ENCODE measurements around the gene HSPB2. TPM values are rescaled to one million over a fixed set of nuclear protein-coding genes. Genes with fewer than 3 reads are reported as not detected.
A peak's percentile ranks its signal among the peaks of the same experiment; 100 is the strongest.

Gene HSPB2
- total RNA-seq = not detected

- ChIA-PET CTCF (no interaction called here), POLR2A (no interaction called here)
- peaks cover 40% of the 10 kb centered on the region for H3K27me3 Mint-ChIP-seq
- H3K4me1 Mint-ChIP-seq (ENCODE audit: low read depth) = no peaks in the 10 kb centered on the region
- intact Hi-C loops (cut with micrococcal nuclease) = no loop called here
- TF ChIP-seq CTCF (IDR thresholded peaks at IDR 0.05) = no peak
- DNase-seq (no peak), ATAC-seq (no peak)
- H3K27ac Mint-ChIP-seq = no peak within 1 kb of the TSS
- no peak within 1 kb of the TSS for H3K4me3 Mint-ChIP-seq
- no peaks in the 10 kb centered on the region for H3K9me3 Mint-ChIP-seq
- H3K36me3 Mint-ChIP-seq (ENCODE audit: low read depth) = no peaks in the 10 kb centered on the region
Measured at GRCh38 chr11:111912535-111912934, at the start of gene HSPB2. TSS of gene HSPB2 (plus strand) at chr11:111912734. CDS start at chr11:111912830, 96 bp downstream.

- ATAC-seq (no peak), DNase-seq (no peak)
- Mint-ChIP-seq H3K36me3 (ENCODE audit: low read depth) (peaks cover 38% of the 10 kb centered on the region), H3K4me3 (peak overlapping the region; percentile 51), H3K4me1 (ENCODE audit: low read depth) (peaks cover 27% of the 10 kb centered on the region), H3K27me3 (no peaks in the 10 kb centered on the region), H3K9me3 (no peaks in the 10 kb centered on the region), H3K27ac (no peak overlapping the region)
- POLR2A ChIA-PET = interaction anchor here (1.1 to 2.8 kb wide), 5 partner anchors 9 to 56 kb away, joined by 3 to 11 read pairs (median 5); partner anchors contain the start of gene CFAP68
- CTCF ChIA-PET = interaction anchor here (0.8 to 2.6 kb wide), 12 partner anchors 9 to 339 kb away, joined by 3 to 22 read pairs (median 4); no protein-coding TSS in a partner anchor
- intact Hi-C loops (cut with micrococcal nuclease) = loop anchor here (10.0 kb wide), 1 partner anchor 215 kb away; the partner anchor contains the start of genes SDHD and TIMM8B
- TF ChIP-seq CTCF (IDR thresholded peaks at IDR 0.05) = no peak
Measured at GRCh38 chr11:111870113-111870512, 42.4 kb upstream of the HSPB2 start.

- intact Hi-C loops (cut with micrococcal nuclease) = loop anchor here (10.0 kb wide), 1 partner anchor 214 kb away; the partner anchor contains the start of genes SDHD and TIMM8B
- no peaks in the 10 kb centered on the region for H3K27me3 Mint-ChIP-seq
- H3K27ac Mint-ChIP-seq = peak overlapping the region; percentile 89
- H3K9me3 Mint-ChIP-seq = no peaks in the 10 kb centered on the region
- TF ChIP-seq CTCF (IDR thresholded peaks at IDR 0.05) = no peak
- peak overlapping the region; percentile 94 for H3K4me3 Mint-ChIP-seq
- peak; percentile 14 for ATAC-seq
- ChIA-PET POLR2A (interaction anchor here (1.1 to 2.8 kb wide), 5 partner anchors 9 to 56 kb away, joined by 3 to 11 read pairs (median 5); partner anchors contain the start of gene CFAP68), CTCF (interaction anchor here (0.8 to 2.6 kb wide), 13 partner anchors 9 to 339 kb away, joined by 3 to 22 read pairs (median 4); no protein-coding TSS in a partner anchor)
- peaks cover 27% of the 10 kb centered on the region for H3K4me1 Mint-ChIP-seq (ENCODE audit: low read depth)
- no peak for DNase-seq
- H3K36me3 Mint-ChIP-seq (ENCODE audit: low read depth) = peaks cover 38% of the 10 kb centered on the region
Measured at GRCh38 chr11:111870522-111870885, 42.0 kb upstream of the HSPB2 start.

- CTCF ChIA-PET = interaction anchor here (0.6 to 2.6 kb wide), 20 partner anchors 9 to 340 kb away, joined by 3 to 22 read pairs (median 4); partner anchors contain the start of gene PPP2R1B
- DNase-seq (peak; percentile 92), ATAC-seq (peak; percentile 91)
- POLR2A ChIA-PET = interaction anchor here (1.1 to 2.8 kb wide), 5 partner anchors 9 to 55 kb away, joined by 3 to 11 read pairs (median 5); partner anchors contain the start of gene CFAP68
- TF ChIP-seq CTCF (IDR thresholded peaks at IDR 0.05) = peak; percentile 21
- Mint-ChIP-seq H3K27ac (peak within 1 kb of the TSS; percentile 91), H3K4me3 (peak within 1 kb of the TSS; percentile 94), H3K9me3 (no peaks in the 10 kb centered on the region), H3K4me1 (ENCODE audit: low read depth) (peaks cover 27% of the 10 kb centered on the region), H3K36me3 (ENCODE audit: low read depth) (peaks cover 38% of the 10 kb centered on the region), H3K27me3 (no peaks in the 10 kb centered on the region)
- intact Hi-C loops (cut with micrococcal nuclease) = loop anchor here (10.0 kb wide), 1 partner anchor 214 kb away; the partner anchor contains the start of genes SDHD and TIMM8B
Measured at GRCh38 chr11:111870886-111871692, 41.4 kb upstream of the HSPB2 start, which contains the start of gene ALG9. TSS of gene ALG9 (minus strand) at chr11:111871581. CDS start at chr11:111871482, 99 bp downstream.

Measured in activated CD8-positive, alpha-beta T cell treated with anti-CD3 and anti-CD28 coated beads for 36 hours (primary cell).